ENCODE measurements around the gene MECR. TPM values are rescaled to one million over a fixed set of nuclear protein-coding genes. Genes with fewer than 3 reads are reported as not detected.

The MECR gene
- total RNA-seq, 4 donors from 2014 or later: 7.4 to 23.4 (median 20.7) TPM

GRCh38 chr1:29255134-29255666, 24.5 kb upstream of the MECR start:
- H3K27me3 ChIP-seq: no peaks in the 10 kb centered on the region
- intact Hi-C loops (cut with DNase I; ENCODE audit: low total_unique reads): no loop called here
- no peak for TF ChIP-seq POLR2A (IDR thresholded peaks at IDR 0.05)
- TF ChIP-seq CTCF (IDR thresholded peaks at IDR 0.05): no peak
- DNase-seq: no peak
- H3K27ac ChIP-seq: no peak overlapping the region
- H3K4me3 ChIP-seq: no peak overlapping the region
- H3K36me3 ChIP-seq: no peaks in the 10 kb centered on the region
- H3K4me1 ChIP-seq: peaks cover 0 to 6% of the 10 kb centered on the region in 2 donors
- H3K9me3 ChIP-seq: no peaks in the 10 kb centered on the region

- H3K4me3 ChIP-seq: no peak overlapping the region
- H3K36me3 ChIP-seq: no peaks in the 10 kb centered on the region
- no peak for DNase-seq
- no peaks in the 10 kb centered on the region for H3K9me3 ChIP-seq
- H3K4me1 ChIP-seq: peaks cover 0 to 5% of the 10 kb centered on the region in 2 donors
- no peak overlapping the region for H3K27ac ChIP-seq
- no peak for TF ChIP-seq POLR2A (IDR thresholded peaks at IDR 0.05)
- no peak for TF ChIP-seq CTCF (IDR thresholded peaks at IDR 0.05)
- no peaks in the 10 kb centered on the region for H3K27me3 ChIP-seq
- intact Hi-C loops (cut with DNase I; ENCODE audit: low total_unique reads): no loop called here
Measured at GRCh38 chr1:29254346-29254745, 23.6 kb upstream of the MECR start.

GRCh38 chr1:29253180-29253579, 22.4 kb upstream of the MECR start:
- Histone ChIP-seq H3K4me1 (no peaks in the 10 kb centered on the region), H3K27ac (no peak overlapping the region), H3K9me3 (no peaks in the 10 kb centered on the region), H3K36me3 (no peaks in the 10 kb centered on the region), H3K4me3 (no peak overlapping the region), H3K27me3 (no peaks in the 10 kb centered on the region)
- no peak for TF ChIP-seq CTCF (IDR thresholded peaks at IDR 0.05)
- no peak for TF ChIP-seq POLR2A (IDR thresholded peaks at IDR 0.05)
- DNase-seq: no peak
- intact Hi-C loops (cut with DNase I; ENCODE audit: low total_unique reads): no loop called here

GRCh38 chr1:29251164-29252124, 20.7 kb upstream of the MECR start:
- TF ChIP-seq CTCF (IDR thresholded peaks at IDR 0.05): no peak
- TF ChIP-seq POLR2A (IDR thresholded peaks at IDR 0.05): no peak
- no peaks in the 10 kb centered on the region for H3K27me3 ChIP-seq
- H3K4me1 ChIP-seq: no peaks in the 10 kb centered on the region
- H3K4me3 ChIP-seq: no peak overlapping the region
- no peaks in the 10 kb centered on the region for H3K36me3 ChIP-seq
- DNase-seq: no peak
- intact Hi-C loops (cut with DNase I; ENCODE audit: low total_unique reads): no loop called here
- no peak overlapping the region for H3K27ac ChIP-seq
- H3K9me3 ChIP-seq: no peaks in the 10 kb centered on the region

- Histone ChIP-seq H3K4me1 (no peaks in the 10 kb centered on the region), H3K36me3 (no peaks in the 10 kb centered on the region), H3K27ac (no peak overlapping the region), H3K4me3 (no peak overlapping the region), H3K9me3 (no peaks in the 10 kb centered on the region), H3K27me3 (no peaks in the 10 kb centered on the region)
- intact Hi-C loops (cut with DNase I; ENCODE audit: low total_unique reads): loop anchor here (10.0 kb wide), 2 partner anchors 835 to 1125 kb away; no protein-coding TSS in a partner anchor
- DNase-seq: no peak
- no peak for TF ChIP-seq POLR2A (IDR thresholded peaks at IDR 0.05)
- no peak for TF ChIP-seq CTCF (IDR thresholded peaks at IDR 0.05)
Measured at GRCh38 chr1:29249951-29250581, 19.3 kb upstream of the MECR start.

Data from uterus (tissue), 4 donors.